NCI-H526 (cell line): ENCODE data around the gene CBFA2T3.

Experiments
- DNase-seq, 2 experiments: peaks; one replicate each; lab custom pipeline; 2025; lab: John Stamatoyannopoulos, UW

Gene CBFA2T3

DNA sequence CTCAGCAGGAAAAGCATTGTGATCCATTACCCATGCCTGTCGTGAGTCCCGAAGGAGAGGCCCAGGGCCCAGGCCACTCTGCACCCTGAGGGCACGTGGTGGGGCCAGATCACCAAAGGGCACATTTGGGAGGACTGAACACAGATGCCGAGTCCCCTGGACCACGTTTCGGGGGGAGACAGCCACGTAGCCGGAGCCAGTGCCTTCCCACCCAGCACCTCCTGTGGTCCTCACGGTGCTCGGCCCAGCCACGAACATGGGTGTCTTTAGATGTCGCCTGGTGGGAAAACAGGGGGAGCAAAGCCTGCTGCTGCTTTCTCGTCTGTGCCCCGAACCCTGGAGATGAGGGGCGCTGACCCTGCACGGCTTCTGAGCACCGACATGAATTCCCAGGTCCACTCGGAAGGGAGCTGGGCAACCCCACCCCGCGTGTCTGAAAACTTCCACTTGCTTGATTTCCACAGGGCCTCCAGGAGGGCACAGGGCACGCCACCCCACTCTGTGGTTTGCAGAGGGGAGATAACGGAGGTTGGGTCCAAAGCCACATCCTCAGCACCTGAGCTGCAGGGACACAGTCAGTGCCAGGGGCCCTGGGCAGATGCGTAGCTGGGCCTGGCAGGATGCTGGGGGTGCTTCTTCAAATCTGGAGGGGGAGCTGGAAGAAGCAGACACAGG lies 14.4 kb downstream of the CBFA2T3 start:
- DNase-seq, result no peak

DNA sequence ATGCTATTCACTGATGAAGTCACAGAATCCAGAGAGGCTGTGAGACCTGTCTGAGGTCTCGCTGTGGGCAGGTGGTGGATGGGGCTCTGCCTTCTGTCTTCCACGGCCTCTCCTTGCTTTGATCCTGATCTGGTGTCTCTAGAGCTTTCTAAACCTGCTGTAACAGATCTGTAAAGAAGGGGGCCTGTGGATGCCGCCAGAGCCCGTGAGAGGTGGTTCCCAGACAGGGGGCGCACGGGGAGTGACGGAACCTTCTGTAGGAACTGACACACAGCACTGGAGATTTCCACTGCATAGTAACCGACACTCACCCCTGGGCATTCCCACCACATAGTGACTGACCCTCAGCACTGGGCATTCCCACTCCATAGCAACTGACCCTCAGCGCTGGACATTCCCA lies 16.0 kb downstream of the CBFA2T3 start:
- DNase-seq, result no peak

DNA sequence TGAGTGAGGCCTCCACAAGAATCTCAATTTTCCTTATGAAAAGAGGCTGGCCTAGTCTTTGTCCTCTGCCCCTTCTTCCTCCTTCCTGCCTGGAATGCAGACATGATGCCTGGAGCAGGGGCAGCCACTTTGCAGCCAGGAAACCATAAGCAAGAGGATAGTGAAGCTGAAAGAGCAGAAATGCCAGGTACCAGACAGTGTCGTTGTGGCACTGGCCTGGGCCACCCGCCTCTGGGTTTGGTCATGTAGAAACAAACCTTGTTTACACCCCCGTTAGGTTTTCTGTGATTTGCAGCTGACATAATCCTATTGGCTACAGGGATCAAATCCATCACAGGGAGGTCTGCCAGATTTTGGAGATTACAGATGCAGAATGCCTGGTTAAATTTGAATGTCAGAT lies 16.5 kb downstream of the CBFA2T3 start:
- no peak for DNase-seq

DNA sequence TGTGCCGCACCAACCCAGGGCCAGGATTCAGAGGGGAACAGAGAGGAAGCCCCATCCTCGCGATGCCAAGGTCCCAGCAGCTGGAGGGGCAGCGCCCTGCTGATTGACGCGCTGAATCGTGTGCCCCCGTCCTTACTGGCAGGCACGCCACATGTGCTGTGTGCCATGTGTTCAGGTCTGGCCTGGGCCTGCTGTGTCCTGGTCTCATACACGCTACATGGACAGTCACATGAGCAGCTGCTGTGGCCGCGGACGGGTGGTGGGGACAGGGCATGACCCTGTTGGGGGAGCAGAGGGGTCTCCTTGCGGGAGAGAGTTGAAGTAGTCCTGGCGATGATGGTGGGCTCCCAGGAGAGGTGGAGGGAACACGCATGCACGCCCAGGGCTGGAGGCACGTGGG lies 18.0 kb downstream of the CBFA2T3 start:
- no peak for DNase-seq

DNA sequence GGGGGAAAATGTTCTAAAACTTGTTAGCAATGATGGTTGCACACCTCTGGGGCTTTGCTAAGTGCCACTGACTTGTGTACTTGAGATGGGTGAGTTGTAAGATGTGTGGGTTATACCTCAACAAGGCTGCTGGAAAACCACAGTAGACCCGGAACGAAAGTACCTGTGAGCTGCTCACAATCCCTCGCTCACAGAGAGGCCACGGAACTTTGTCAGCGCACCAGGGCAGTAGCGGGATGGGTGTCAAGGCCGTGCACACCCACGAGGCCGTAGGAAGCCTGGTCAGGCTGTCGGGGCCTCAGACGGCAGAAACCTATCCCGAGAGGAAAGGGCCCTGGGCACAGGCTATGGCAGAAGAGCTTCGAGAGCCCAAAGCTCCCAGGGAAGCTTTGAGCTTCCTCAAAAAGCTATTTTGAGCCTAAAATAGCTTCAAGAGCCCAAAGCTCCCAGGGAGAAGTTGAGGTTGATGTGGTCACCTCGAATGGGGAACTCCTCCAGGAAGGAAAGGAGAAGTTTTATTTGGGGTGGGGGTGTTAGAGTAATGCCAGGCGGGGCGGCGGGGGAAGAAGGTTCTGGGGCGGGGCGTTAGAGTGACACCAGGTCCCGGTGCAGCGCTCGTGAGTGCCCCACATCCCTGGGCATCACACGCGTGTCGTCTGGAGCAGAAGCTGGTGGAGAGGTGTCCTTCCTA lies 19.0 kb downstream of the CBFA2T3 start:
- DNase-seq, result no peak

DNA sequence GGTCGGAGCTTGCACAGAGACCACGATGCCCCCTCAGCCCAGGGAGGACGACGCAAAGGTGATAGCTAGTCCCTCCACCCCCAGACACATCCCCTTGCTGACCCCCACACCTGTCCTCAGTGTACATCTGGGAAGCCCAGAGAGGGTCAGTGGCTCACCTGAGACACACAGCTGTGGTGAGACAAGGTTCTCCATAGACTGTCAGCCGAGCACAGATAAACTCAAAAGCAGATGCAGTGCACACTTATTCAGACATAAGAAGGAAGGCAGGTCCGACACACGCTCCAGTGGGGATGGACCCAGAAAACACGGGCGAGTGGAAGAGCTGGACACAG lies 19.6 kb downstream of the CBFA2T3 start:
- no peak for DNase-seq

DNA sequence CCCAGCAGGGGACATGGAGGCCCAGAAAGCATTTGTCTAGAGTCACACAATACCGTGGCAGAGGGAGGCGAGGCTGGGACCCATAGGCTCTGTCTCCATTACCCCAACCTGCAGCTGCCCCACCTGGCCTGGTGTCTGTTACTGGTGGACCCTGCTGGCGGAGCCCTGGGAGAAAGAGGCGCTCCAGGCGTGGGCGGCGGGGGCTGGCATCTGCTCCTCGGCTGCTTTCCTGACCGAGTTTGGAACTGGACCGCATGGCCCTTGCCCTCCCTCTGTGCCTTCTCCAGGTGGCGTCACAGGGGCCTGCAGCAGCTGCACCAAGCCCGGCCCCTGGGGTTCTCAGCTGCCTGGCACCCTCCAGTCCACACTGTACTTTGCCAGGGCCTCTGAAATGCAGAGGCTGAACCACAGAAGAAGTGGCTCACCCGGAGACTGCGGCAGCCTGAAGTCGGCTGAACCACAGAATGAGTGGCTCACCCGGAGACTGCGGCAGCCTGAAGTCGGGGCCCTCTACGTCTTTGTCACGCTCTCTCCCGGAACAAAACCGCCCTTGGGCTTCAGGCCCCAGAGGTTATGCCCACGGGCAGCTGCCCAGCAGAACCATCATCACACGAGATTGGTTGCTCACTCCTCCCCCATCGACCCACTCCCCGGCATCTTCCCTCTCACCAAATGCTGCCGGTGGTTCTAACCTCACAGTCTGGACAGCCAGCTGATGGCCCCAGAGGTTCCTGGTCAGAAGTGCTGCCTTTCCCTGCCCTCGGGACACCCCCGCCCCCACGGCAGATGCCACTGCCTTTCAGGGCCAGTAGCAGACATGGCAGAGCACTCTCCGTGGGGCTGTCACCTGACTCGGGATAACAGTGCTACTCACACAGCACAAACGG lies 20.2 kb downstream of the CBFA2T3 start:
- DNase-seq, result no peak

DNA sequence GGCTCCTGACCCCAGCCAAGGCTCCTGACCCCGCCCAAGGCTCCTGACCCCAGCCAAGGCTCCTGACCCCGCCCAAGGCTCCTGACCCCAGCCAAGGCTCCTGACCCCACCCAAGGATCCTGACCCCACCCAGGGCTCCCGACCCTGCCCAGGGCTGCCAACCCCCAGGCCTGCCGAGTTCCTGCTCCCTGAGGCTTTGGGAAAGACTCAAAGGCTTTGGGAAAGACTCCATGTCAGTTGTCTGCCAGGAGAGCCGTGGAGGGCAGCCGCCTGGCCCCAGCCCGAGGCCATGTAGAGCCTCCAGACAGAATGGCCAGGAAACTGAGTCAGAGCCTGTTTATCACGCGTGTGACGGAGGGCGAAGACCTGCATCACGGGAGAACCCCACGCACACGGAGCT lies 21.1 kb downstream of the CBFA2T3 start:
- DNase-seq, result no peak

DNA sequence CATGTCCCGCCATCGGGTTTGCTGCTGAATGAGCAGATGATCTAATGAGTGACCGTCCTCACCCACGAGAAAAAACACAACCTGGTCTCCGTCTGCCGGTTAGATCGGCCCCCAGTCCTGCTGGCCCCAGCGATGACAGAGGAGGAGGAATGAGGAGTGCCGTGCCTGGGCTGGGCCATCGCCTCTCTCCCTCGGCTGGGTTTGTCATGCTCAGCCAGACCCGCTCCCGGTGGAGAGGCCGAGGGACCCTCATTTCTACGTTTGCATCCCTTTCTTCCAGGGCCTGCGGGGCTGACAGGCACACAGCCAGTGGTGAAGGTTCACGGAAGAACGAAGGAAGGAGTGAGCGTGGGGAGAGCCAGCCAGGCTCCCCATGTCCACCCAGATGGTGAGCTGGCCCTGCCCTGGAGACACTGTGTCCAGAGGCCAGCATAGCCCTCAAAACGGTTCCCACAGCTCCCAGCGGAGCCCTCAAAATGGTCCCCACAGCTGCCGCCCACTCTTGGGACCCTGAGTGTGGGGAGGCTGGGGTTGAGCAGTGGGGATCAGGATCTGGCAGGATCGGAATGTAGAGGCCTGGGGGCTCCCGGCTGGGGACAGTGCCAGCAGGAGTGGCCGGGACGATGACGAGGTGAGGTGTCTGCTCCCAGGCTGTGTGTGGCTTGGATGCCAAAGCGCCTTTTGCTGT lies 23.9 kb downstream of the CBFA2T3 start:
- DNase-seq, result no peak

DNA sequence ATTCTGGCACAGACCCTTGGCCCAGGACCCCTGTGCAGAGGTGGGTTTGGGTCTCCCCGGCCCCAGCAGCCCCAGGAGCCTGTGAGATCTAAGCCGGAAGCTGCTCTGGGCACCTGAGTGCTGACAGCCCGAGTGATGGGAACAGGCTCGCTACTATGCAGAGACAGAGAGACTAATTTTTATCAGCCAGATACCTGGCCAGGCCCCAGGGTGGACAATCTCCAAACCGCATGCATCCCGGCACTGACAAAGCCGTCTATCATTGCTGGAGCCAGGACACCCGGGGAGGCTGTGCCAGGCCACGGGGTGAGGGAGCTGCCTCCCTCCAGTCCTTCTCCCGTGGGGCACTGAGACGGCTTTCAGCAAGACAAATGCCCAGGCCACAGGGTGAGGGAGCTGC lies 25.0 kb downstream of the CBFA2T3 start:
- DNase-seq, result no peak

DNA sequence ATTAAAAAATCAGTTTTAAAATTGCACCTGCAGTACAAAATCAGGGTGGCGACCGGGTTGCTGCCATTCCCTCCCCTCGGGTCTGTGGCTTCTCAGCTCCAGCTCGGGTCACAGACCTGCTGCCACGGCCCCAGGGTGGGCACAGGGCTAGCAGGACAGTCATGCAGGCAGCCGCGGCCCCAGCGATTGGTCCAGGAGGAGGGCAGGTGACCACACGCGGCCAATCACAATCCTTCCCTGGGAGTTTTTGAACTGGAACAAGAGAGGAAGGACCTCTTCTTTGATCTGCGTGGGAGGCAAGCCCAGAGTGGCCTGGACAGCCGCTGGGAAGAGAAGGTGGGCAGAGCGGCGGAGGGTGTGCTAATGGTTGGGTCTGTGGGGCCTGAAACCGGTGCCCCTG lies 25.5 kb downstream of the CBFA2T3 start:
- DNase-seq, result no peak

DNA sequence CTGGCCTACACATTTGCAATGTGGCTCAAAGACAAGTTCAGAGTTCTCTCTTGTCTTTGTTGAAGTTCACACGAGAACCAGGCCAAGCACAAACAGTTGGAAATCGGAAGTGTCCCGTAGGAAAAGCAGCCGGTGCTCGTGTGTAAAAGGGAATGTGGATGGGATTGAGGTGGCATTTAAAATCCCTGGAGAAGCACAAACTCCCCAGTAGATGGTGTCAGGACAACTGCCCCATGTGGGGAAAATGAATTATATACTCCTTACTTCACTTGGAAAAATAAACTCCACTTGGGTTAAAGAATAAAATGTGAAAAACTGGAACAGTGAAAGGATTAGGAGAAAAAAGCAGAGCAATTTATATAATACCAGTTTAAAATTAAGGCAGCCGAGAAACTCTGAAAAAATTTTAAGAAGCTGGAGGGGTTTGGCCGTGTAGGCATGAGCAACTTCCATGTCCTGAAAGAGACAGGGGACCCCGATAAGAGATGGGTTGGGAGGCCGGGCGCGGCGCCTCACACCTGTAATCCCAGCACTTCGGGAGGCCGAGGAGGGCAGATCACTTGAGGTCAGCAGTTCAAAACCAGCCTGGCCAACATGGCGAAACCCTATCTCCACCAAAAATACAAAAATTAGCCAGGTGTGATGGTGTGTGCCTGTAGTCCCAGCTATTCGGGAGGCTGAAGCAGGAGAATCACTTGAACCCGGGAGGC lies 28.1 kb downstream of the CBFA2T3 start:
- no peak for DNase-seq

DNA sequence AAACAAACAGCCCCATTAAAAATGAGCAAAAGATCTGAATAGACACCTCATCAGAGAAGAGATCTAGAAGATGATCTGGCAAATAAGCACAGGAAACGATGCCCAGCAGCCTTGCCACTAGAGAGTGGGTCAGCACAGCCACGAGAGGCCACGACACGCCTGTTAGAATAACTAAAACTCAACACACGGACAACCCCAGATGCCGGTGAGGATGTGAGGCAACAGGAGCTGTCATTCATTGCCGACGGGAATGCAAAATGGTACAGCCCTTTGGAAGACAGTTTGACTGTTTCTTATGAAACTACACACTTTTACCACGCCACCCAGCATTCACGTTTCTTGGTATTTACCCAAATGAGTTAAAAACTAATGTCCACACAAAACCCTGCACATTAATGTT lies 31.5 kb downstream of the CBFA2T3 start:
- no peak for DNase-seq

DNA sequence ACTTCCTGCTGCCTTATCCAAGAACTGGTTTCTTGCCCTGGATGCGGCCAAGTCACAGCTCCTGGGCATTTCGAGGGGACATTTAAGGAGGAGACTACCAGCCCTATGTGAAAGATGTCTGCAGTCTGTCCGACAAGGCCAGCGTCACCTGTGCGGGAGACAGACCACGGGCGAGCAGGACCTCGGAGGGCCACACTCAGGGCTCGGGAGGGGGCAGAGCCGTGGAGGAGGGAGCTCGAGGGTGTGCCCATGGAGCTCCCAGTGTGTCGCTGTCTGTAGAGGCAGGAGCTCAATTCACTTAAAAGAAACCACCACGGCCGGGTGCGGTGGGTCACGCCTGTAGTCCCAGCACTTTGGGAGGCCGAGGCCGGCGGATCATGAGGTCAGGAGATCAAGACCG lies 33.3 kb downstream of the CBFA2T3 start:
- no peak for DNase-seq

DNA sequence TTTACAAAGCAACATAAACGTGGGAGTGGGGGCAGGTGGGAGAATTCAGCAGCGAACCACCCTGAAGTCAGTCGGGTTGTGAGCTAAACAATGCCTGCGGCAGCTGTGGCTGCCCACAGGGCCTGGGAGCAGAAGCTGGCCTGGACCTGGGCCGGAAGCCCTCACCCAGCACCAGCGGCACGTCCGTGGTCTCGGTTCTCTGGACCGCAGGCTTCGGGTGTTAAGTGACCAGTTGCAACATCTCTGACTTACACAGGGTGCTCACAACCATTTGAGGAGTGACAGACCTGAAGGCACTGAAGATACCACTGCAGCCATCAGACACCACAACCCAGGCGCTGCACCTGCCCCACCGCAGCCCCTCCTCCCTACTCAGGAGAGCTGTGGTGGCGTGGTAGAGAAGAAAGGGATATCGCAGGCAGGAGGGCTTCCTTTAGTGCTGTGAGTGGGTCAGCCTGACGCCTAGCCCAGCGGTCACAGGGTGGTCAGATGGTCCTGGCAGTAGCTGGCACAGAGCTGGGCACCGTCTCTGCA lies 33.8 kb downstream of the CBFA2T3 start:
- DNase-seq, result peak; percentile 17 to 52

DNA sequence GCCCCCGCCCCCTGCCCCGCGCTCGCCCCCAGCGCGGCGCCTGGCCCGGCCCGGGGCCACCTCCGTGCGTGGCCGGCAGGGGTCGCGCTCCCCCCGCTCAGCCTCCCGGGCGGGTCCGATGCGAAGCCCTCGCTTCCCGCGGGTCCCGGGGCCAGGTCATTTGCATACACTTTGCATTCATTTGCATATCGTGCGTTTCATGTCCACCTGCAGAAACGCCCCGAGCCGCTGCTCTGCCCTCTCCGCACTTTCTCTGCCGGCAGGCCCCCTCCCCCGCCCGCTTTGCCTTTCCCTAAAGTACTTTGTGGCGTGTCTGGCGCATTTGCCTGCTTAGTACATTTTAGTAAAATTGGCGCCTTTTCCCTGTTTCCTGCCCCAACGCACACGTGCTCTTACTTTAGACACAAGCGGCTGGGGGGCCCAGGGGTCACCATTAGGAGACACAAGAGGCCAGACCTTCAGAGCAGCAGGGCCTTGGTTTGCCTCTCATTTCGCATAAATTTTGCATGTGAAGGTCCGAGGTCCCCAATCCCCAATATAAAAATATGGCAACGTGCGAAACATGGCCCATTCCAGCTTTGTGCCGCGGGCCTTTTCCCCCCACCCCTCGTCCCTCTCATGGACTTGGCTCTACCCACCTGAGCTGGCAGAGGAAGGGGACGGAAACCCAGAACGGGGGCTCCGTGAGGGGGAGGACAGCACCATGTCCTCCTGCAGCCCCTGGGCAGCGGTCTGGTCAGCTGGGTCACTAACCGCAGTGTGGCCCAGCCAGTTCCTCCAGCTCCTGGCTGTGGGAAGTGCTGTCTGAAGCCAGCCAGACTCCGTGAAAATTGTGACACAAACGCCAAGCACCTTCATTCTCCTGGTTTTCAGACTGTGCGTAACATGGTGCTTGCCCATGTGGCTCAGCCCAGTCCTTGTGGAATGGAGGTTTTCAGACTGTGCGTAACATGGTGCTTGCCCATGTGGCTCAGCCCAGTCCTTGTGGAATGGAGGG lies 34.8 kb downstream of the CBFA2T3 start:
- DNase-seq, result peak; percentile 89 to 95

DNA sequence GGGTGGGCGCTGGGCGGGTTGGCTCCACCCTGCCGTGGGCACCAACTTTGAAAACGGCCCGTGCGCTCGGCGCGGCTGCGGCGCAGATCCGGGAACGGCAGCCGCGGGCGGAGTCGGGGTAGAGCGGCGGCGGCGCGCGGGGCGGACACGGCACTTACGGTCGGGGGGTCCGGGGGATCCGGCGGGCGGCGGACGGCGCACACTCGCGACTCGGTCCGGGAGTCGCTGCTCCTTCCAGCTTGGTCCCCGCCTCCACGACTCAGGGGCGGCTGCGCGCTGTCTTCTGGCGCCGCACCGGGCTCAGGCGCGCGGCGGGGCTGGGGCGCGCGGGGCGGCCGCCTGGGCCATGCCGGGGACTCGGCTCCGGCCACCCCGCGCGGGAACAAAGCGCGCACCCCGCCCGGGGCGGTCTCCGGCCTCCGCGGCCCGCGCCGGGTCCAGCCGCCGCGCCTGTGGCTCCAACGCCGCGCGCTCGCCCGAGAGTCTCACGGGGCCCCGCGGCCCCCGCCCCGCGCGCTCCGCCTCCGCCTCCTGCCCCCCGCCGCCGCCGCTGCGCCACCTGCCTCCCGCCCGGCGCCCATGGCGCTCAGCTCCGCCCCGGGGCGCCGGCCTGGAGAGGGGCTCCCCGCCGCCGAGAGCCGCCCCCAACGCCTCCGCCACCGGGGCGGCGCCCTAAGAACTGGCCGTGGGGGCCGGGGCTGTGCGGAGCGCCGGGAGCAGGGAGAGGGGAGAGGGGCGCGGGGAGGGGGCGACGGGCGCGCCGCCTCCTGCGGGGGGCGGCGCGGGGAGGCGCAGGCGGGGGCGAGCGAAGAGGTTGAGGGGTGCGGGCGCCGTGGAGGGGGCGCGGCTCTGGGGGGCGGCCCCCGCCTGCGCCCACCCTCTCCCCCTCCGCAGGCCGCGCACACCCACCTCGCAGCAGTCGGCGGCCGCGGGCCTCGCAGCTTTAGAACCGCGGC lies 35.9 kb downstream of the CBFA2T3 start:
- peak in 1 of 2 experiments; percentile 77 for DNase-seq

DNA sequence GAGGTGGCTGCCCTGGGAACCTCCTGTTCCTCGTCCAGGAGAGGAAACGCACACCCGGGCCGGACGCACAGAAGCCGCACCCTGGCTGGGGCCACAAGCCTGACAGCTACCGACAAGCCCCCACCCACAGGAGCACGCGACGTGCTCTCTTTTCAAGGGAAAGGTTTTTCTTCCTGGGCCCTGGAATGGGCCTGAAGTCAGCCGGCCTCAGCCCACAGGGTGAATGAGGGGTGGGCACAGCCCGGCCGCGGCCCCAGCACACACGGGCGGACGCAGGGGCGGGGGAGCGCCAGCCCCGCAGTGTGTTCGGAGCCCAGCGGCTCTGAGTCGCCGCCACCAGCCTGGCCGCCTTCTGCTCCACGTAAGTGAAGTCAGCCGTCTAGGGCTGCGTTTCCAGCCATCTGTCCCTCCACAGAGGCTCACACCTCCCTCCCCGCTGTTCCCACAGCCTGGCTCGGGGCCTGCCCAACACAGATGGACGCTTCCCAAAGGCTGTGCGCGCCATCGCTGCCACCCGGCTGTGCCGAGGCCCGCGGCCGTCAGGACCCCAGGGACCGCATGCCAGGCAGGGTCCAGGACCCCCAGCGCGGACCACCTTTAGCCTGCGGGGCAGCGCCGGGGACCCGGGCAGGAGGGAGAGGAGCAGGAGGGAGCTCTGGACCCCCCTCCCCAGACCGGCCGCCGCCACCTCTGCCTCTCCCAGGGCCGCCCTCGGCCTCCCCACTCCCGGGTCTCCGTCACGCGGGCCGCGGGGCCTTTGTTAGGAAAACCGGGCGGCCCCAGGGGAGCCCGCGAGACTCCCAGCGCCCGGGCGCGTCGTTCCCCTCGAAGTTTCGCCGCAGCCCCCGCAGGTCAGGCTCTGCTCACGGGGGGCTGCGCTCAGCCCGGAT lies 36.8 kb downstream of the CBFA2T3 start:
- DNase-seq, result peak in 1 of 2 experiments; percentile 52
